ENCODE data around the gene ST7L. TPM values are rescaled to one million over a fixed set of nuclear protein-coding genes. Genes with fewer than 3 reads are reported as not detected.

The ST7L gene
- total and polyA plus RNA-seq, 2 of the 4 experiments (the other 2 are of a cell fraction) = 7.7 to 14.7 TPM

GRCh38 chr1:112549590-112549989 is 69.4 kb downstream of the ST7L start:
- Histone ChIP-seq H3K4me2 (ENCODE audit: low read depth, low read length) (no peak overlapping the region), H3K4me3 (ENCODE audit: insufficient read depth, low read depth, low read length) (no peak overlapping the region), H3K18ac (ENCODE audit: low read depth, low read length) (no peak overlapping the region), H3K27ac (ENCODE audit: insufficient read depth, low read length) (no peak overlapping the region), H2BK5ac (ENCODE audit: low read depth, low read length, poor library complexity, severe bottlenecking) (no peak overlapping the region), H3K9ac (ENCODE audit: low read depth, low read length) (no peak overlapping the region), H4K20me1 (ENCODE audit: insufficient read depth, low read length) (no peaks in the 10 kb centered on the region), H2BK20ac (ENCODE audit: low read depth, low read length) (no peak overlapping the region), H2BK120ac (ENCODE audit: low read depth, low read length) (no peak overlapping the region), H3K4ac (ENCODE audit: low read depth, low read length) (no peak overlapping the region), H3K4me1 (ENCODE audit: control insufficient read depth, insufficient read depth, low read length) (peaks cover 1% of the 10 kb centered on the region; the same call in 1 of the 2 replicates), H3K27me3 (ENCODE audit: control insufficient read depth, insufficient read depth, low read length) (no peaks in the 10 kb centered on the region), H4K5ac (ENCODE audit: low read depth, low read length) (no peak overlapping the region), H3K79me1 (ENCODE audit: low read depth in 1 of 2, low read length in 2 of 2) (no peaks in the 10 kb centered on the region; a peak in 2 of 4 replicates), H4K91ac (ENCODE audit: insufficient read depth, low read depth, low read length) (no peak overlapping the region), H4K8ac (ENCODE audit: low read depth in 2 of 2, low read length in 2 of 2) (no peak overlapping the region), H3K36me3 (ENCODE audit: control insufficient read depth, insufficient read depth, low read length) (peaks cover 8% of the 10 kb centered on the region), H2AK5ac (ENCODE audit: low read depth, low read length) (no peak overlapping the region), H3K9me1 (ENCODE audit: insufficient read depth, low read length) (0 out of 2 replicates have a peak, but pooled peaks cover 3% of the 10 kb centered on the region), H3K23ac (ENCODE audit: low read depth, low read length) (no peak overlapping the region), H3K9me3 (ENCODE audit: control insufficient read depth, insufficient read depth, low read length) (no peaks in the 10 kb centered on the region), H2AFZ (replicated peaks; ENCODE audit: low read length, poor library complexity) (no peak overlapping the region), H3K14ac (replicated peaks; ENCODE audit: low read depth, low read length) (no peak overlapping the region), H2BK15ac (ENCODE audit: low read depth, low read length) (no peak overlapping the region), H3K56ac (ENCODE audit: extremely low read depth, insufficient read depth, low read length) (no peak overlapping the region), H2AK9ac (replicated peaks; ENCODE audit: low read depth, low read length, poor library complexity) (no peak overlapping the region)
- no CpG with 5 or more reads among the region's 2 CpGs for WGBS, 2 experiments (ENCODE audit: extremely low coverage in 2 of 2, insufficient read length in 1 of 2)
- ATAC-seq (ENCODE audit: low read depth) = no peak
- TF ChIP-seq SMC3 (IDR thresholded peaks at IDR 0.05; ENCODE audit: low read depth, low read length) = no peak
- no peak for TF ChIP-seq CHD1 (IDR thresholded peaks at IDR 0.05; ENCODE audit: low read depth, low read length)
- TF ChIP-seq FOS (IDR thresholded peaks at IDR 0.05; ENCODE audit: low read depth, low read length) = no peak
- TF ChIP-seq, protein P1, sequence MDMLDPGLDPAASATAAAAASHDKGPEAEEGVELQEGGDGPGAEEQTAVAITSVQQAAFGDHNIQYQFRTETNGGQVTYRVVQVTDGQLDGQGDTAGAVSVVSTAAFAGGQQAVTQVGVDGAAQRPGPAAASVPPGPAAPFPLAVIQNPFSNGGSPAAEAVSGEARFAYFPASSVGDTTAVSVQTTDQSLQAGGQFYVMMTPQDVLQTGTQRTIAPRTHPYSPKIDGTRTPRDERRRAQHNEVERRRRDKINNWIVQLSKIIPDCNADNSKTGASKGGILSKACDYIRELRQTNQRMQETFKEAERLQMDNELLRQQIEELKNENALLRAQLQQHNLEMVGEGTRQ (IDR thresholded peaks at IDR 0.05; ENCODE audit: low read depth, low read length) = no peak
- no peak for TF ChIP-seq RCOR1 (IDR thresholded peaks at IDR 0.05; ENCODE audit: insufficient replicate concordance, low read length)
- TF ChIP-seq CEBPB (IDR thresholded peaks at IDR 0.05; ENCODE audit: low read depth, low read length) = no peak
- no peak for TF ChIP-seq BHLHE40 (IDR thresholded peaks at IDR 0.05; ENCODE audit: low read depth, low read length)
- TF ChIP-seq, protein P2, sequence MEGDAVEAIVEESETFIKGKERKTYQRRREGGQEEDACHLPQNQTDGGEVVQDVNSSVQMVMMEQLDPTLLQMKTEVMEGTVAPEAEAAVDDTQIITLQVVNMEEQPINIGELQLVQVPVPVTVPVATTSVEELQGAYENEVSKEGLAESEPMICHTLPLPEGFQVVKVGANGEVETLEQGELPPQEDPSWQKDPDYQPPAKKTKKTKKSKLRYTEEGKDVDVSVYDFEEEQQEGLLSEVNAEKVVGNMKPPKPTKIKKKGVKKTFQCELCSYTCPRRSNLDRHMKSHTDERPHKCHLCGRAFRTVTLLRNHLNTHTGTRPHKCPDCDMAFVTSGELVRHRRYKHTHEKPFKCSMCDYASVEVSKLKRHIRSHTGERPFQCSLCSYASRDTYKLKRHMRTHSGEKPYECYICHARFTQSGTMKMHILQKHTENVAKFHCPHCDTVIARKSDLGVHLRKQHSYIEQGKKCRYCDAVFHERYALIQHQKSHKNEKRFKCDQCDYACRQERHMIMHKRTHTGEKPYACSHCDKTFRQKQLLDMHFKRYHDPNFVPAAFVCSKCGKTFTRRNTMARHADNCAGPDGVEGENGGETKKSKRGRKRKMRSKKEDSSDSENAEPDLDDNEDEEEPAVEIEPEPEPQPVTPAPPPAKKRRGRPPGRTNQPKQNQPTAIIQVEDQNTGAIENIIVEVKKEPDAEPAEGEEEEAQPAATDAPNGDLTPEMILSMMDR (conservative IDR thresholded peaks at IDR 0.05; ENCODE audit: low read depth, low read length) = no peak
- no peak for TF ChIP-seq NFE2L2 (IDR thresholded peaks at IDR 0.05; ENCODE audit: low read depth, low read length)
- no peak for TF ChIP-seq MAFK (IDR thresholded peaks at IDR 0.05; ENCODE audit: low read depth, low read length)
- TF ChIP-seq, protein P3, sequence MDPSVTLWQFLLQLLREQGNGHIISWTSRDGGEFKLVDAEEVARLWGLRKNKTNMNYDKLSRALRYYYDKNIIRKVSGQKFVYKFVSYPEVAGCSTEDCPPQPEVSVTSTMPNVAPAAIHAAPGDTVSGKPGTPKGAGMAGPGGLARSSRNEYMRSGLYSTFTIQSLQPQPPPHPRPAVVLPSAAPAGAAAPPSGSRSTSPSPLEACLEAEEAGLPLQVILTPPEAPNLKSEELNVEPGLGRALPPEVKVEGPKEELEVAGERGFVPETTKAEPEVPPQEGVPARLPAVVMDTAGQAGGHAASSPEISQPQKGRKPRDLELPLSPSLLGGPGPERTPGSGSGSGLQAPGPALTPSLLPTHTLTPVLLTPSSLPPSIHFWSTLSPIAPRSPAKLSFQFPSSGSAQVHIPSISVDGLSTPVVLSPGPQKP (IDR thresholded peaks at IDR 0.05; ENCODE audit: borderline replicate concordance, low read depth, low read length) = no peak
- no peak for TF ChIP-seq RAD21 (IDR thresholded peaks at IDR 0.05; ENCODE audit: low read length)
- ChIA-PET CTCF (no interaction called here), POLR2A (ENCODE audit: unreplicated experiment) (no interaction called here)
- in situ Hi-C loops (cut with MboI; ENCODE audit: low sequenced_read_pairs) = no loop called here
- intact Hi-C loops (cut with micrococcal nuclease) = no loop called here
- dilution Hi-C loops (cut with HindIII; ENCODE audit: low sequenced_read_pairs, unreplicated experiment) = no loop called here
- no peak for DNase-seq
- no TSS peak for BruUV-seq (replicated peaks)

Measured in IMR-90 (cell line).